ENCODE results near the gene ASAP2.
A peak's percentile ranks its signal among the peaks of the same experiment; 100 is the strongest.

The ASAP2 gene

GRCh38 chr2:9410108-9410507, 203.5 kb downstream of the ASAP2 start:
- FAIRE-seq, result no peak

- no peak for FAIRE-seq
Measured at GRCh38 chr2:9412781-9413180, 206.2 kb downstream of the ASAP2 start.

GRCh38 chr2:9415516-9416169, 209.0 kb downstream of the ASAP2 start:
- FAIRE-seq, result no peak

- FAIRE-seq, result no peak
Measured at GRCh38 chr2:9416267-9416961, 209.8 kb downstream of the ASAP2 start.

GRCh38 chr2:9416962-9417316, 210.3 kb downstream of the ASAP2 start:
- FAIRE-seq, result no peak

- no peak for FAIRE-seq
Measured at GRCh38 chr2:9417725-9418124, 211.1 kb downstream of the ASAP2 start.

- FAIRE-seq, result no peak
Measured at GRCh38 chr2:9418746-9419145, 212.1 kb downstream of the ASAP2 start.

GRCh38 chr2:9419541-9419940, 212.9 kb downstream of the ASAP2 start:
- FAIRE-seq, result no peak

- FAIRE-seq, result no peak
Measured at GRCh38 chr2:9420495-9420894, 213.9 kb downstream of the ASAP2 start.

- no peak for FAIRE-seq
Measured at GRCh38 chr2:9422321-9423099, 215.9 kb downstream of the ASAP2 start.

- peak; percentile 90 for FAIRE-seq
Measured at GRCh38 chr2:9423100-9423921, 216.7 kb downstream of the ASAP2 start, which contains the start of the genes CPSF3 and ITGB1BP1. CPSF3 (plus strand) TSS chr2:9423654; CDS start chr2:9423774, 120 bp downstream. ITGB1BP1 (minus strand) TSS chr2:9423528; CDS start chr2:9418697, 4,831 bp downstream.

GRCh38 chr2:9423922-9424272, 217.3 kb downstream of the ASAP2 start:
- no peak for FAIRE-seq

- FAIRE-seq, result no peak
Measured at GRCh38 chr2:9424447-9425164, 218.0 kb downstream of the ASAP2 start.

GRCh38 chr2:9428965-9429577, 222.5 kb downstream of the ASAP2 start:
- FAIRE-seq, result no peak

GRCh38 chr2:9430316-9431293, 224.0 kb downstream of the ASAP2 start:
- FAIRE-seq, result no peak

- no peak for FAIRE-seq
Measured at GRCh38 chr2:9434489-9434888, 227.9 kb downstream of the ASAP2 start.

GRCh38 chr2:9439536-9439935, 232.9 kb downstream of the ASAP2 start:
- no peak for FAIRE-seq

GRCh38 chr2:9440058-9440727, 233.6 kb downstream of the ASAP2 start:
- peak; percentile 8 for FAIRE-seq

GRCh38 chr2:9441556-9441955, 234.9 kb downstream of the ASAP2 start:
- FAIRE-seq, result no peak

- no peak for FAIRE-seq
Measured at GRCh38 chr2:9443526-9443925, 236.9 kb downstream of the ASAP2 start.
